ENCODE data around the gene HAUS5. TPM values are rescaled to one million over a fixed set of nuclear protein-coding genes. Genes with fewer than 3 reads are reported as not detected.

The HAUS5 gene
- total and polyA plus RNA-seq, 10 of the 15 experiments (the other 5 are each of a cell fraction or from before 2014, with no cell fraction given) = 3.1 to 32.6 (median 17.6) TPM

- H3K4me2 ChIP-seq (ENCODE audit: control insufficient read depth, insufficient read depth) = no peak overlapping the region
- H3K9me3 ChIP-seq (replicated peaks; ENCODE audit: control insufficient read depth, insufficient read depth, low read length) = no peaks in the 10 kb centered on the region
- H3K4me1 ChIP-seq (ENCODE audit: control insufficient read depth, insufficient read depth, low read length) = peaks cover 4% of the 10 kb centered on the region
- no peak for DNase-seq (ENCODE audit: low read depth, low spot score)
- H3K79me2 ChIP-seq (ENCODE audit: control insufficient read depth, insufficient read depth, low read length) = no peaks in the 10 kb centered on the region
- ChIA-PET POLR2A (no interaction called here), SMC1A (ENCODE audit: uncharacterized antibody, unreplicated experiment) (no interaction called here), RAD21 (ENCODE audit: unreplicated experiment) (no interaction called here), CTCF (no interaction called here)
- no peak overlapping the region for H3K9ac ChIP-seq (ENCODE audit: control insufficient read depth, insufficient read depth, low read length)
- H3K27ac ChIP-seq (ENCODE audit: control insufficient read depth, insufficient read depth) = no peak overlapping the region
- no peaks in the 10 kb centered on the region for H3K27me3 ChIP-seq (replicated peaks in 1 of 2; ENCODE audit: control insufficient read depth in 2 of 2, insufficient read depth in 2 of 2, low read length in 1 of 2)
- FAIRE-seq = no peak
- H3K4me3 ChIP-seq = no peak overlapping the region
- ATAC-seq = no peak
- in situ Hi-C loops (cut with MboI) = no loop called here
- intact Hi-C loops (cut with micrococcal nuclease; ENCODE audit: unreplicated experiment) = no loop called here
- H4K20me1 ChIP-seq (ENCODE audit: control insufficient read depth, insufficient read depth) = no peaks in the 10 kb centered on the region
- TF ChIP-seq ELK1 (IDR thresholded peaks at IDR 0.05; ENCODE audit: low read depth, low read length) (no peak), ATF2 (IDR thresholded peaks at IDR 0.05; ENCODE audit: low read length) (no peak)
- BruUV-seq (replicated peaks) = no TSS peak
- H2AFZ ChIP-seq (ENCODE audit: control insufficient read depth, low read depth, low read length) = no peak overlapping the region
- 34% methylated on average over 3 of the region's 3 CpGs for WGBS (ENCODE audit: insufficient coverage, insufficient replicate concordance, low lambda C conversion rate, missing lambda C conversion rate)
- H3K36me3 ChIP-seq (ENCODE audit: control insufficient read depth in 2 of 2, insufficient read depth in 2 of 2, low read length in 1 of 2) = no peaks in the 10 kb centered on the region
Measured at GRCh38 chr19:35671818-35672217, 59.3 kb downstream of the HAUS5 start.

GRCh38 chr19:35673121-35673804, 60.7 kb downstream of the HAUS5 start:
- ChIA-PET CTCF (interaction anchor here (1.2 to 1.3 kb wide), 3 partner anchors 21 to 163 kb away, joined by 3 to 5 read pairs (median 4); no protein-coding TSS in a partner anchor), RAD21 (ENCODE audit: unreplicated experiment) (interaction anchor here (1.0 to 1.2 kb wide), 2 partner anchors 25 to 28 kb away, joined by 3 read pairs; partner anchors contain the start of gene COX6B1), SMC1A (ENCODE audit: uncharacterized antibody, unreplicated experiment) (interaction anchor here (0.9 to 1.9 kb wide), 4 partner anchors 11 to 258 kb away, joined by 3 to 7 read pairs (median 4); partner anchors contain the start of gene COX6B1), POLR2A (interaction anchor here (0.6 to 1.2 kb wide), 3 partner anchors 25 to 63 kb away, joined by 3 to 5 read pairs (median 3); partner anchors contain the start of gene COX6B1)
- no peaks in the 10 kb centered on the region for H3K9me3 ChIP-seq (replicated peaks; ENCODE audit: control insufficient read depth, insufficient read depth, low read length)
- H4K20me1 ChIP-seq (ENCODE audit: control insufficient read depth, insufficient read depth) = no peaks in the 10 kb centered on the region
- TF ChIP-seq RUNX3 (IDR thresholded peaks at IDR 0.05; ENCODE audit: low read length) (peak; percentile 63), IKZF2 (IDR thresholded peaks at IDR 0.05) (peak in 1 of 2 experiments; percentile 9; a peak in 1 of 4 replicates), BRCA1 (IDR thresholded peaks at IDR 0.05; ENCODE audit: low read depth, low read length) (no peak), IKZF1 (conservative IDR thresholded peaks at IDR 0.05) (peak; percentile 49; the same call in 1 of the 2 replicates), RELB (IDR thresholded peaks at IDR 0.05; ENCODE audit: low read depth) (0 out of 2 replicates have a peak, but pooled peaks have one; percentile 44), CBX5 (IDR thresholded peaks at IDR 0.05; ENCODE audit: low read depth) (no peak), SIX5 (IDR thresholded peaks at IDR 0.05; ENCODE audit: low read depth, low read length, severe bottlenecking) (no peak), EED (IDR thresholded peaks at IDR 0.05; ENCODE audit: low read depth) (0 out of 2 replicates have a peak, but pooled peaks have one; percentile 33), TCF7 (IDR thresholded peaks at IDR 0.05; ENCODE audit: borderline replicate concordance) (no peak), GATAD2B (conservative IDR thresholded peaks at IDR 0.05; ENCODE audit: low read depth) (0 out of 2 replicates have a peak, but pooled peaks have one; percentile 48), NBN (IDR thresholded peaks at IDR 0.05) (no peak)
- H3K9ac ChIP-seq (ENCODE audit: control insufficient read depth, insufficient read depth, low read length) = no peak overlapping the region
- H3K4me2 ChIP-seq (ENCODE audit: control insufficient read depth, insufficient read depth) = peak overlapping the region; percentile 92
- H3K4me3 ChIP-seq = peak overlapping the region; percentile 67
- no peak overlapping the region for H3K27ac ChIP-seq (ENCODE audit: control insufficient read depth, insufficient read depth)
- H3K79me2 ChIP-seq (ENCODE audit: control insufficient read depth, insufficient read depth, low read length) = no peaks in the 10 kb centered on the region
- peak; percentile 94 for ATAC-seq
- H3K4me1 ChIP-seq (ENCODE audit: control insufficient read depth, insufficient read depth, low read length) = peaks cover 4% of the 10 kb centered on the region
- H3K27me3 ChIP-seq (replicated peaks in 1 of 2; ENCODE audit: control insufficient read depth in 2 of 2, insufficient read depth in 2 of 2, low read length in 1 of 2) = no peaks in the 10 kb centered on the region
- no peaks in the 10 kb centered on the region for H3K36me3 ChIP-seq (ENCODE audit: control insufficient read depth in 2 of 2, insufficient read depth in 2 of 2, low read length in 1 of 2)
- no peak for DNase-seq (ENCODE audit: low read depth, low spot score)
- BruUV-seq (replicated peaks) = no TSS peak
- WGBS (ENCODE audit: insufficient coverage, insufficient replicate concordance, low lambda C conversion rate, missing lambda C conversion rate) = 3% methylated on average over 39 of the region's 39 CpGs
- peak overlapping the region; percentile 87 for H2AFZ ChIP-seq (ENCODE audit: control insufficient read depth, low read depth, low read length)
- in situ Hi-C loops (cut with MboI) (no loop called here), intact Hi-C loops (cut with micrococcal nuclease; ENCODE audit: unreplicated experiment) (no loop called here)
- peak; percentile 52 for FAIRE-seq
